DLD1 (cell line): ENCODE data around the gene PLCG2.

Source experiments
- in situ Hi-C: cut with HindIII; loops from 2 replicates; pipeline ENCODE4 v1.10.0; 2017; ENCODE audit warnings: low sequenced_read_pairs

Gene PLCG2

DNA sequence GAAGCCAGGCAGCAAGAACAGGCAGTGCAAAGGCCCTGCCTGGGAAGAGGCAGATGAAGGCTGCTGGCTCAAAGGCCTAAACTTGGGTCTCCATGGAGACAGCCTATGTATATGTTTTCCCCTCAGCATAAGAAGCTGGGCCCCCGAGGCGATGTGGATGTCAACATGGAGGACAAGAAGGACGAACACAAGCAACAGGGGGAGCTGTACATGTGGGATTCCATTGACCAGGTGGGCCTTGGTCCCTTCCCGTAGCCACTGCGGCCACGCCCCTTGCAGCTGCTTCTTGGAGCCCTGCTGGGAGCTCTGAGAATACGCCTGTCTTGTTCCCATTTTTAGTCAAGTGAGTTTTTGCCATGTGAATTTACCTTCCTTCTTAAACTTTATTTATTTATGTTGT lies 126.2 kb downstream of the PLCG2 start:
- in situ Hi-C loops, result no loop called here

DNA sequence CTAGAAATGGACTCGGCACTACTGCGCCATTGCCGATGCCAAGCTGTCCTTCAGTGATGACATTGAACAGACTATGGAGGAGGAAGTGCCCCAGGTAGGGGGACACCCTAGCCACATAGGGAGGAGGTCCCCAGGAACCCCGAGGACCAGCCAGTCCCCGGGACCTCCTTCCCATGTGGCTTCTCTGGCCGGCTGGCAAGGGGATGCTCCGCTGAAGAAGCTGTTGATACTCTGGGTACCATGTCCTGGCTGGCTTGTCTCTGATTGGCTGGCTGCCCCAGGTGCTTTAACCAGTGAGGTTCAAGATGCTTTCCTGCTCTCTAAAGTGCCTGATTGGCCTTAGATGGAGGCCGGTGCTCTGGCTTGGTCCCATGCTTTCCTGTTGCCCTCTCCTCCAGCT lies 128.6 kb downstream of the PLCG2 start:
- in situ Hi-C loops, result no loop called here

DNA sequence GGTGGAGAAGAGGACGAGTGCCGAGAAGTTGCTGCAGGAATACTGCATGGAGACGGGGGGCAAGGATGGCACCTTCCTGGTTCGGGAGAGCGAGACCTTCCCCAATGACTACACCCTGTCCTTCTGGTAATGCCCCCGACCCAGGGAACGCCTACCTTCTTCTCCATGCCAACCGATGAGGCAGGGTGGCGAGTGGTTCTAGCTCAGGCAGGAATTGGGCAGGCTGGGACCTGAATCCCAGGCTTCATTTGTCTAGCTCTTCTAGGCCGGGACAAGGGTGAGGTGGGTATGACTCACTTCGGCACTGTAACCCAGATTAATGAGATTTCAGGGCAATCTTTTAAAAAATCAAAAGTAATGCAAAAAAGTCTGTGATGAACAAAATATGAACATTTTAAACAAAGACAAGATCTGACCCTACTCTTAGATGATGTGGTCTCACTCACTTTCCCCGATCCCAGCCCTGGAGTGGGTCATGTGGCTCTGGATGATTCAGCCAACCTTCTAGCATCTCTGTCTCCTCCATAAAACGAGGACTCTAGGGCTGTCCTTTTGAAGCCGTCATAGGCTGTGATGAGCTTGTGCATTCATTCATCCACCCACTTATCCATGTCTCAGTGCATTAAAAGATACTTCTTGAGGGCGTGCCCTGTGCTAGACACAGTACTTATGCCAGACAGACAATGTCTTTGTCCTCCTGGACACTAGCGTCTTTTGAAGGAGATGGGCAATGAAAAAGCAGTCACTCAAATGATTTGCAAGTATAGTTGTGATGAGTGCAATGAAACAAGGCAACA lies 129.6 kb downstream of the PLCG2 start:
- in situ Hi-C loops, result no loop called here

DNA sequence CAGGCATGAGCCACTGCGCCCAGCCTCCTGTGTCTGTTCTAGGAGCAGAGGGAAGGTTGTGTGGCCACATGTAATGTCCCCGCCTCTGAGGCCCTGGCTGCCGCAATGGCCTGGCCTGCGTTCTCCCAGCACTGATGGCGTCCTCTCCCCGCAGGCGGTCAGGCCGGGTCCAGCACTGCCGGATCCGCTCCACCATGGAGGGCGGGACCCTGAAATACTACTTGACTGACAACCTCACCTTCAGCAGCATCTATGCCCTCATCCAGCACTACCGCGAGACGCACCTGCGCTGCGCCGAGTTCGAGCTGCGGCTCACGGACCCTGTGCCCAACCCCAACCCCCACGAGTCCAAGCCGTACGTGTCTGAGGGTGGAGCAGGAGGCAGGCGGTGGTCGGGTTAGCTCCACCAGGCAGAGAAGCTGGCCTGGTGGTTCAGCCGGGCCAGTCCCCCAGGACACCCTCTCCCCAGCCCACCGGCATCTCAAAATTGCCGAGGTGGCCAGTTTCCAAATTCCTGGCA lies 131.3 kb downstream of the PLCG2 start:
- in situ Hi-C loops, result no loop called here

DNA sequence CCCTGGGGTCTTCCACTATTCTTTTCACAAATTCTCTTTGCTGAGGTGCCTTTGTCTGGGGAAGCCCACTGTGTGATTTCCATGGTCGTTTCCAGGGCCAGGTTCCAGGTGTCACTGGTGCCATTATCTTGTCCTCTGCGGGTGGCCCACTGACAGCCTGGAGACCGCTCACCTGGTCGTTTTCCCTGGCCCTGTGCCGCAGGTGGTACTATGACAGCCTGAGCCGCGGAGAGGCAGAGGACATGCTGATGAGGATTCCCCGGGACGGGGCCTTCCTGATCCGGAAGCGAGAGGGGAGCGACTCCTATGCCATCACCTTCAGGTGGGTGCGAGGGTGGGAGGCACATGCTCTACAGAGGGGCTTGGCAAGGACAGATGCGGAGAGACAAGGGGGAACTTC lies 133.3 kb downstream of the PLCG2 start:
- in situ Hi-C loops, result no loop called here

DNA sequence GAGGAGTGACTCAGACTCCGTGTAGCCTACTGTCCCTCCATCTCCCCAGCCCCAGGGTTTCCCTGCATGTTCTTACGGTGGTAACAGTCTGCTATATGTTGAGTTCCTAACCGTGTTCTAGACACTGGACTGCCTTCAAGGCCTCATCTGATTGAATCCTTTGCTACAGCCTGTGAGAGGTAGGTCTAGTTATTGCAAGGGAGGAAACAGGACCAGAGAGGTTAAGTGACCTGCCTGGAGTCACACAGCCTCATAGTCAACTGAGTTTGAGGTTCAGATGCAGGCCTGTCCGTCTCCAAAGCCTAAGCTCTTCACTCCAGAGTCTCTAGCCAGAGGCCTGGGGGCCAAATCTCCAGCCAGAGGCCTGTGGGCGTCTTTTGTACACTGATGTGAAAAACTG lies 134.1 kb downstream of the PLCG2 start:
- in situ Hi-C loops, result no loop called here

DNA sequence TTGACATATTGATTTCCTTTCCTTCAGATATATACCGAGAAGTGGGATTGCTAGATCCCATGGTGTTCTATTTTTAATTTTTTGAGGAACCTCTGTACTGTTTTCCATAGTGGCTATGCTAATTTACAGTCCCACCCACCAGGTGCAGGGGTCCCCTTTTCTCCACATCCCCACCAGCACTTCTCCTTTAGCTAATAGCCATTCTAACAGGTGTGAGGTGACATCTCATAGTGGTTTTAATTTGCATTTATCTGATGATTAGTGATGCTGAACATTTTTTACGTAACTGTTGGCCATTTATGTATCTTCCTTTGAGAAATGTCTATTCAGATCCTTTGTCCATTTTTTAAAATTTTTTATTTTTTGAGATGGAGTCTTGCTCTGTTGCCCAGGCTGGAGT lies 138.3 kb downstream of the PLCG2 start:
- in situ Hi-C loops, result no loop called here

DNA sequence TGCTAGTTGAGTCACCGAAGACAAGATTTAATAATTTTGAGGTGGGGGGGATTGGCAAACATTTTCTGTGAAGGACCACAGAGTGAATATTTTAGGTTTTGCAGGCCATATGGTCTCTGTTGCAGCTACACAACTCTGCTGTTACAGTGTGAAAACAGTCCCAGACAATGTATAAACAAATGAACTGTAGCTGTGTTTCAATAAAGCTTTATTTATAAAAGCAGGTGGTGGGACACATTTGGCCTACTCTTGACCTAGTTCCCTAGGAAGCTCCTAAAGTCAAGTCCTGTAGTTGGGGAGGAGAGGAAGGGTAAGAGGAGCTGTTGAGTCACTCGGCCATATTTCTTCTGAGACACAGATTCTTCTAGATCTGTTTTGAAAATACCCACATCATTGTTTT lies 139.8 kb downstream of the PLCG2 start:
- in situ Hi-C loops, result no loop called here

DNA sequence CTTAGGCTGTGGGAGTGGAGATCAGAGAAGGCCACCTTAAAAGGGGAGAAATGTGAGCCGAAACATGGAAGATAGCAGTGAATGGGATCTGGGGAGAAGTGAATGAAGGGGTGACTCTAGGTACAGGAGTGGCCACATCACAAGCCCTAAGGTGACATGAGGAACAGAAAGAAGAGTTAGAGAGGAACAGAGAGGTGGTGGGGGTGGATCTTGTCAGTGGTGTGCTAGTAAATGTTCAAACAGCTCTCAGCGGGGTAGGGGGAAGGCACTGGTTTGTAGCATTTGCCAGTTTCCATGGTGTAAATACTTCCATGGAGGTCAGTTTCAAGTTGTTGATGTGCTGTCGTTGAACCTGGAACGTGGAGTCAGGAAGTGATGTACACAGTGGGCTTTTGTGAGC lies 141.4 kb downstream of the PLCG2 start:
- in situ Hi-C loops, result no loop called here

DNA sequence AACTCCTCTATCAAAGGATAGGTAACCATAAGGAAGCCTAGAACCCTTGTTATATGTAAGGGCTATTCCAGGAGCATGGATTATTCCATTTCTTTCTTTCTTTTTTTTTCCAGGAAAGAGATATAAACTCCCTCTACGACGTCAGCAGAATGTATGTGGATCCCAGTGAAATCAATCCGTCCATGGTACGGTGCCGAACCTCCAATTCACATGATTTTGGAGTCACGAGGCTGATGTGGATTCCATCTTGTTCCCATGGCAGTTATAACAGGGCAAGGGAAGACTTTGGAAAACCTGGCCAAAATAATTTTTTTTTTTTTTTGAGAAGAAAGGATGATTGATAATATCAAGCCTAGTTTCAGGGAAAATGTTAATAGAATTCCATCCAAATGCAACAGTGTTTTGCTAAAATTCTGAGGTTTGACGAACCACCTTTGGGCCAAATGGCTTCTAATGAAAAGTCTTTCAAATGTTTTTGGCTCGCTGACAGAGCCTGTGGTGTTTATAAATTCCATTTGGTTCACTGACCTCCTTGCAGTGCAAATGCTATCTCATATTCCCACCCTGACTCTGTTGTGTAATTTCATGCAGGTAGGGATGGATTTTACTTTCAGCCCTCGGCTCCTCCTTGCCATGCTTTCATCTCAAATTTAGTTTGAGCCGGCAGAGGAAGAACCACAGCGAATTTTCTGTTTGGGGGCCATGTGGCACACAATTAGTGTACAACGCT lies 142.2 kb downstream of the PLCG2 start:
- in situ Hi-C loops, result no loop called here

DNA sequence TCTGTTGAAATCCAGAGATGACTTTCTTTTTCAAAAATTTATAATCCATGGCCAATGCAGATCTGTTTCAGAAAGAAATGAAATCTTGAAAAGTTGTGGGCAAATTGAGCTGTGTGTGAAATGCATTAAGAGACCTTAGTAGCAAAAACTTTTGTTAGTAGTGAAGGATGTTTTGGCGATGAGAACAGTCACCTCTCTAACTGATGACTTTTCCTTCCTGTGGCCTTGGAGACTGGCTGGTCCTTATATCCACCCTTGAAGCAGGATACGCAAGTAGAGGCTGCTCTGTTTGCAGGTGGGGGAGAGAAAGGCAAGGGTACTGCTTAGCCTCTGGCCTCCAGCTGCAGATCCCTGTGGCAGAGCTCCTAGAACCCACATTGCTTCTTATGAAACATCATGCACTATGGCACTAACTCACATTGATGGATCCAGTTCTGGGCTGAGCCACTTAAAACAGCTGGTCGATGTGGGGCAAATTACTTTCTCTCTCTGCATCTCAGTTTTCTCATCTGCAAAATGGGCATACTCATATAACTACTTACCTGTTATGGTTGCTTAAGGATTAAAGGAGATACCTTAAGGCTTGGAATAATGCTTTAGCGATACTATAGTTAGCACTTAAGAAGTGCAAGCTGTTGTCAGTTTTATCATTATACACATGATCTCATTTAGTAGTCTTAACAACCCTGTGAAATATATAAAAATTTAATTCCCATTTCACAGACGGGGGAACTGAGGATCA lies 142.9 kb downstream of the PLCG2 start:
- in situ Hi-C loops, result no loop called here

DNA sequence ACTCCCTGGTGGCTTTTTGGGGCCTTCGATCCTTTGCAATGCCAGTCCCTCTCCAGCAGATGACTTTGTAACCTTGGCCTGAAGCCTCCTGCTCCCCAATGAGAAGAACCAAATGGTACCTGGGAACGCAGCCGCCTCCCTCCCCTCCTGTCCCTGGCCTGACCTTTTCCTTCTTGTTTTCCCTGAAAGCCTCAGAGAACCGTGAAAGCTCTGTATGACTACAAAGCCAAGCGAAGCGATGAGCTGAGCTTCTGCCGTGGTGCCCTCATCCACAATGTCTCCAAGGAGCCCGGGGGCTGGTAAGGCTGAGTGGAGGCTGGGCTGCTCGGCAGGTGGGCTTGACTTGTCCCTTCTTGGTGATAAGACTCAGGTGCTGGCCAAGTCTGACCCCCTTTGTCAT lies 144.2 kb downstream of the PLCG2 start:
- in situ Hi-C loops, result no loop called here

DNA sequence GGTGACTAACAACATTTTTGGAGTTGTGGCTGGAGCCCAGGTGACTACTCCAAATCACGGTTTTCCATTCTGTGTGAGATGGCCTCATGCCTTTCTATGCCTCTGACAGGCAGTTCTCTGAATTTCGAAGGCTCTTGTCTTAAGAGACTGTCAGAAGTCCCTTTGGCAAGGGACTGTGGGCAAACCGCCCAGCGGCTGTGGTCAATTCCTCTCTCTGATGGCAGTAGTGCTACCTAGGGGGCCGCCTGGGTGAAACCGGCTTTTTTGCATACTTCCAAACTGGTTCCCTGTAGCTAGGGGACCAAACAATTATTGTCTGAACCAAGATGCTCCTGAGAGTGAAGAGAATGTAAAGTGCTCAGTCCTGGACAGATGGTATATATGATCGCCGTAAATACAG lies 145.9 kb downstream of the PLCG2 start:
- in situ Hi-C loops, result no loop called here

DNA sequence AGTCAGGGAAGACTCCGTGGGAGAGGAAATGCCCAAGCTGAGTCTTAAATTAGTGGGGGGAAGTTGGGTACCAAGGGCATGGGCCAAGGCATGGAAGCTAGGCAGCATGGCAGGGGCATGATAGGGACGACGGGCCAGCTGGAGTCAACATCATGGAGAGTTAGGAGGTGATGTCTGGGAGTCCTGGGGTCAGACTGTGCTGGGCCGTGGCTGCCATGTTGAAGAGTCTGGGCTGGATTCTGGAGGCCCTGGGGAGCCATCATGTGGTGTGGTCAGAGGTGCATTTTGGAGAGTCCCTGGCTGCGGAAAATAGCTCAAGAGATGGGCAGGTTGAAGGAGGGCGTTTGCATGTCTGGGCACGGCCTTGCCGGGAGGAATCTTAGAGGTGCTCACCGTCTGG lies 146.9 kb downstream of the PLCG2 start:
- in situ Hi-C loops, result no loop called here

DNA sequence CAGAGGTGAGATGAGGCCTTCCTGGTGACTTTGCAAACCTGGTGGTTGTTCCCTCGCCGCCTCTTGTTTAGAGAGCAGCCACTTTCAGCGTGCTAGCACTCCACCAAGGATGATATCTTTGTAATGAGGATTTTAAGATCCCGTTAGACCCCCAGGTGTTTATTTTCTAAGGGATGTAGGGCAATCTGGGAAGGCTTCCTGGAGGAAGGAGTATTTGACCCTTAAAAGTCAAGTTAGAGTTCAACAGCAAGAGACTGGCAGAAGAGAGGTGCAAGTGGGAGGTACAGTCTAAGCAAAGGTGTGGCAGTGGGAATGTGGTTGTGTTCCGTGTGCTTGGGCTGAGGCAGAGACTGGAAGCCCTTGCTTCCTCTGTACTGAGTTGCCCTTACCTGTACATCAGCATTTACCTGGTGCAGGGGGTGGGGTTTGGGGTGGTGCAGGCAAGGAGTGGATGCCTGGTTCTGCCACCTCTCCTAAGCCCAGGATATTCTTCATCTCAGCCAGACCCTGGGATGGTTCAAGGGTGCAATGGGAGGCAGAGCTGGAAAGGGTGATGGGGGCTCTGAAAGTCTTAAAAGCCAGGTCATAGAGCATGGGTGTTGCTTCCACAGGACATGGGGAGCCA lies 148.6 kb downstream of the PLCG2 start:
- in situ Hi-C loops, result no loop called here

DNA sequence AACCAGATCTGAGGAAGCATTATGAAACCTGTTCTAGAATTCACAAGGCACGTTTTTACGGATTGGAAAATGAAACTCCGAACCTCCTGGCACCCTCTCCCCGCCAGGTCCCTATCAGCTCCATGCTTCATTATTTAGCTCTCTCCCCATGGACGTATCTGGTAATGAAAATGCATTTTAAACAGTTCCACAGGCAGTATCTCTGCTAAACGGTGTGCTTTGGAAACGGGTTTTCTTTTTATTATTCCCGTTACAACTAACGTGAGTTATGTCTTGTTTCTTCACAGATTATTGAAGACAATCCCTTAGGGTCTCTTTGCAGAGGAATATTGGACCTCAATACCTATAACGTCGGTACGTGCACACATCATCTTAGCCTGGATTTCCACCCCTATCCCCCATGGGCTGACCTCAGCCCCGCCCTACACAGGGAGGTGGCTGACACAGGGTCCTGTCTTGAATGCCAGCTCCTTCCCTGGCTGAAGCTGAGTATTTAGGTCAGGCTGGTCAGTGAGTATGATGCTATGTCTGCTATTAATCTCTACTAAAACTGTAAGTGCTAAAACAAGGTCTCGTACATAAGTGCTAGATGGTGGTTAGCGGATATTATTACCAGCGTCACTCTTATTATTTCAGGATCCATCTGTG lies 149.3 kb downstream of the PLCG2 start:
- in situ Hi-C loops, result no loop called here

DNA sequence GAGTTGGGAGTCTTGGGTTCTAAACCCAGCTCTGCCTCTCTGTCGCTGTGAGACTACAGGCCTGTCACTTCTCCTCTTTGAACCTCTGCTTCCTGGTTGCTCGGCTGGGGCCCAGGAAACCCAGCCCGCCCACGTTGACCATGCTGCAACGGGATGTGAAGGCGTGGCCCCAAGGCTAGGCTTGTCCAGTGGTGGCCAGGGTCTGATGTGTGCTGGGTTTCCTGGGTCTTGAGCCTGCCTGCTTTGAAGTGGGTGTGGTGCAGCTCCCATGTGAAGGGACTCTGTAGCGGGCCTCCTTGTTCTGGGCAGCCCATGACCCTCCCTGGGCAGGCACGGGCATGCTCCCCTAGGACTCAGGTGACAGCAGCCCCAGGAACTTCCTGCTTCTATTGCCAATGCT lies 149.9 kb downstream of the PLCG2 start:
- in situ Hi-C loops, result no loop called here

DNA sequence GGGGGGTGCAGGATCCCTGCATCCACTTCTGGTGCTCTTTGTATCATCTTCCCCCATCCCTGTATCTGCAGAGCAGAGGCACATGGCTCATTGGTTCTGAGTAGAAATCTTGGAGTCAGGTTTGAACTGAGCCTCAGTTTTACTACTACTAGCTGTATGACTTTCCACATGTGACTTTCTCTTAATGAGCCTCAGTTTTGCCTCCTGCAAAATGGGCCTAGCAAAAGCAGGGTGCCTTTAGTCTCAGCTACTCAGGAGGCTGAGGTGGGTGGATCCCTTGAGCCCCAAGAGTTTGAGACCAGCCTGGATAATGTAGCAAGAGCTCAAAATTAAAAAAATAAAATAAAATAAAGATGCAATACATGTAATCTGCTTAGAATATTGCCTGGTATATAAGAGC lies 150.8 kb downstream of the PLCG2 start:
- in situ Hi-C loops, result no loop called here

DNA sequence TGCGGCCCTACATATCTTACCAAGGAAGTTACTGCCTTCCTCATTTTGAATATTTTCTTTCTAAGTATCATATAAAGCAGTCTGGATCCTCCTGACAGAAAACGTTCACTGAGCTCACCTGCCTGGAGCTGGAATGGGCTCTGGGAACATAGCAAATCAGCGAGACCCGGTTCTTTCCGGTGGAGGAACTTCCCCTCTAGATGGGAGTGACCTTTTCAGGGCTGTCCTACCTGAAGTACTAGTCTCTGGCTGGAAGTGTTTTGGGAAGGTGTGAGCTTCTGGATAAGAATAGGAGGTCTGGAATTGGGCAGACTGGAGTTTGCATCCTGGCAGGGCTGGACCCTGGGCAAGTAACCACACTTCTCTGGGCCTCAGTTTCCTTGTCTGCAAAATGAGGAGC lies 152.8 kb downstream of the PLCG2 start:
- in situ Hi-C loops, result no loop called here

DNA sequence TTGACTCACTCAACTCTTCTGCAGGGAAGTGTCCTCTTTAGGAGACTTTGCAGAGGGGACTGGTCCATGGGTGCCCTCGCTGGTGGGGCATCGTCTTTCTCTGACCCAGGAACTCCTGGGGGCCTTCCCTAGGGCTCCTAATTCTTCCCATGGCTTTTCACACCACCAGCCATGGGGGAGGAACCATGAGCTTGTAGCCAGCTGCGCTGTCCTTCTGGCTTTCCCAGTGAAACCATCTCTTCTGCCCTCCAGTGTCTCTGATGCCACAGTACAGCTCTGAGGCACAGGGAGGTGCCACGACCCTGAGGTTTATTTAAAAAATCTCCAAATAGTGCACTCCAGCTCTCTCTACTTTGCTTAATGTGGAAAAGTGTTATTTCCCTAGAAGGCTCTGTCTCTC lies 153.6 kb downstream of the PLCG2 start:
- in situ Hi-C loops, result no loop called here

DNA sequence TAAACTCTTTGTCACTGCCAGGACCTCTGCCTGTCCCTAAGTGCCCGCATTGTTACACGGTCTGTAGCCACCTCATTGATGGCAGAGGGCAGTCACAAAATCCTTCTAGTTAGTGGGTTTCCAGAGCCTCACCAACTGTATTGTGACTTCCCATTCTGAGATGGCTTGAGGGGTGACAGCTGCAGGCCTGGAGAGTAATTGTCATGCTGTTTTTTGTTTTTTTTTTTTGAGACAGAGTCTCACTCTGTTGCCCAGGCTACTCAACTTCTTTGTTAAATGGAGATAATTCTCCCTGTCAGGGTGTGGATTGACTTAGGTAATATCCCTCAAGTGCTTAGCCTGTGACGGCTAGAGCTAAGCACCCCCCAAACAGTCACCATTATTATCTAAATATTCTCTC lies 154.3 kb downstream of the PLCG2 start:
- in situ Hi-C loops, result no loop called here
